Calu3 (cell line): Measurements from ENCODE around the gene B4GALT2. TPM values are rescaled to one million over a fixed set of nuclear protein-coding genes. Genes with fewer than 3 reads are reported as not detected.

ENCODE experiments used
- BruUV-seq: library from RNA; stranded (reverse); fragments of 400-500 nt; replicated peaks from 2 replicates; lab custom pipeline; 2021; lab: Mats Ljungman, UMichigan
- CTCF ChIA-PET: fragments of 300-600 bp; sonication (Branson Sonifier 250); formaldehyde crosslinking; loops from one replicate; lab custom pipeline; 2022; ENCODE audit warnings: antibody characterized with exemption; lab: Charles Lee
- DNase-seq: peaks from one replicate; pipeline ENCODE4 v3.0.0; 2022
- H3K27ac Mint-ChIP-seq: one replicate; pipeline ENCODE4 v1.8.0; 2022; ENCODE audit warnings: mixed read lengths; ENCODE audit not compliant: unreplicated experiment
- H3K27me3 Mint-ChIP-seq: one replicate; pipeline ENCODE4 v1.8.0; 2022; ENCODE audit warnings: mixed read lengths; ENCODE audit not compliant: unreplicated experiment
- H3K36me3 Mint-ChIP-seq: one replicate; pipeline ENCODE4 v1.8.0; 2022; ENCODE audit warnings: mild to moderate bottlenecking, moderate library complexity, mixed read lengths; ENCODE audit not compliant: insufficient read depth, unreplicated experiment
- H3K4me1 Mint-ChIP-seq: one replicate; pipeline ENCODE4 v1.8.0; 2022; ENCODE audit warnings: mild to moderate bottlenecking, low read depth, mixed read lengths; ENCODE audit not compliant: unreplicated experiment
- H3K4me3 Mint-ChIP-seq: one replicate; pipeline ENCODE4 v1.8.0; 2022; ENCODE audit warnings: mild to moderate bottlenecking, low read depth, moderate library complexity, mixed read lengths; ENCODE audit not compliant: unreplicated experiment
- H3K9me3 Mint-ChIP-seq: one replicate; pipeline ENCODE4 v1.8.0; 2022; ENCODE audit warnings: low read depth, mixed read lengths; ENCODE audit not compliant: unreplicated experiment
- intact Hi-C: fragments of 100-400 bp; cut with micrococcal nuclease; formaldehyde crosslinking; loops from one replicate; pipeline ENCODE4 v1.10.0; 2022; ENCODE audit not compliant: unreplicated experiment
- total RNA-seq: library from RNA; stranded (reverse); gene quantifications from 2 replicates; pipeline ENCODE4 v1.2.3, GENCODE V29; 2022
- TF ChIP-seq, protein P1 (sequence below): fragments of 200-600 bp; IDR thresholded peaks from one replicate; pipeline ENCODE4 v1.8.0; 2022; ENCODE audit warnings: antibody characterized with exemption; ENCODE audit not compliant: unreplicated experiment

B4GALT2 gene
- total RNA-seq, 1 experiment from 2014 or later, result 50.9 TPM

DNA sequence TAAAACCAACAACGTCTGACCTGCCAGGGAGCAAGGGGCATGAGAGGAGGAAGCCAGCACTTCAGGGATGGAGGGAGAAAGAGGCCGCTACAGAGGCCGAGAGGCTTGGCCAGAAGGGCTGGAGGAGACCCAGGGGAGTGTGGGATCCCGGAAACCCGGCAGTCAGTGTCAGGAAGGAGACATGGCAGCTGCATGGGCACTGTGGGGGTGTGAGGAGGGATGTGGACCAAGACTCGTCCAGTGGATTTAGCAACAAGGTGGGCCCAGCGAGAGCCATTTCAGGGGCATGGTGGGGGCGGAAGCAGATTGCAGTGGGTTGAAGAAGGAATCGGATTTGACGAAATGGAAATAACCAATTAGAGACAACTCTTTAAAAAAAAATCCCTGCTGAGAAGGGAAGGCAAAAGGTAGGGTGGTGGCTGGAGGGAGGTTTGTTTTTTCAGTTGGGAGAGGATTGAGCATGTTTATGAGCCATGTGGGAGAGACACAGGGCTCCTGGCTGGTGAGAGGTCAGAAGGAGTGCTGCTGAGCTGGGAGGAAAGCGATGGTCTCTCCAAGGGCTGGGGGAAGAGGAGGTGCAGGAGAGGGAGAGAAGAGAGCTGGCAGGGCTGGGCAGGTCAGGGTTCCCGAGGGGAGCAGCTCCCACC, 4.4 kb downstream of the B4GALT2 start:
- Mint-ChIP-seq H3K27ac (no peak overlapping the region), H3K27me3 (no peaks in the 10 kb centered on the region), H3K9me3 (no peaks in the 10 kb centered on the region), H3K4me3 (no peak overlapping the region), H3K36me3 (peaks cover 24% of the 10 kb centered on the region), H3K4me1 (peaks cover 51% of the 10 kb centered on the region)
- BruUV-seq, result no TSS peak
- no peak for DNase-seq
- CTCF ChIA-PET, result no interaction called here
- TF ChIP-seq, protein P1, sequence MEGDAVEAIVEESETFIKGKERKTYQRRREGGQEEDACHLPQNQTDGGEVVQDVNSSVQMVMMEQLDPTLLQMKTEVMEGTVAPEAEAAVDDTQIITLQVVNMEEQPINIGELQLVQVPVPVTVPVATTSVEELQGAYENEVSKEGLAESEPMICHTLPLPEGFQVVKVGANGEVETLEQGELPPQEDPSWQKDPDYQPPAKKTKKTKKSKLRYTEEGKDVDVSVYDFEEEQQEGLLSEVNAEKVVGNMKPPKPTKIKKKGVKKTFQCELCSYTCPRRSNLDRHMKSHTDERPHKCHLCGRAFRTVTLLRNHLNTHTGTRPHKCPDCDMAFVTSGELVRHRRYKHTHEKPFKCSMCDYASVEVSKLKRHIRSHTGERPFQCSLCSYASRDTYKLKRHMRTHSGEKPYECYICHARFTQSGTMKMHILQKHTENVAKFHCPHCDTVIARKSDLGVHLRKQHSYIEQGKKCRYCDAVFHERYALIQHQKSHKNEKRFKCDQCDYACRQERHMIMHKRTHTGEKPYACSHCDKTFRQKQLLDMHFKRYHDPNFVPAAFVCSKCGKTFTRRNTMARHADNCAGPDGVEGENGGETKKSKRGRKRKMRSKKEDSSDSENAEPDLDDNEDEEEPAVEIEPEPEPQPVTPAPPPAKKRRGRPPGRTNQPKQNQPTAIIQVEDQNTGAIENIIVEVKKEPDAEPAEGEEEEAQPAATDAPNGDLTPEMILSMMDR, result no peak
- intact Hi-C loops, result no loop called here

DNA sequence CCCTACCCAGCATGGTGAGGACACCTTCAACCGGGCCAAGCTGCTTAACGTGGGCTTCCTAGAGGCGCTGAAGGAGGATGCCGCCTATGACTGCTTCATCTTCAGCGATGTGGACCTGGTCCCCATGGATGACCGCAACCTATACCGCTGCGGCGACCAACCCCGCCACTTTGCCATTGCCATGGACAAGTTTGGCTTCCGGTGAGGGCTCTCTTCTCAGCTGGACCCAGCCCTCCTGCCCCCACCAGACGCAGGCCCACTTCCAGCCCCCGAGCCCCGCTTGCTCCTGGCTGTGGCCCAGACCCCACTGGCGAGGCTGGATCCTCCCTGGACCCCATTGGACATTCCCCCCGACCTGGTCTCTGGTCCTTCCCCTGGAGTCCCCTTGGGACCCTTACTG, 5.8 kb downstream of the B4GALT2 start:
- CTCF ChIA-PET, result no interaction called here
- no peaks in the 10 kb centered on the region for H3K27me3 Mint-ChIP-seq
- no peak for DNase-seq
- no peaks in the 10 kb centered on the region for H3K9me3 Mint-ChIP-seq
- peaks cover 15% of the 10 kb centered on the region for H3K36me3 Mint-ChIP-seq
- intact Hi-C loops, result no loop called here
- no peak overlapping the region for H3K27ac Mint-ChIP-seq
- TF ChIP-seq, protein P1, result no peak
- H3K4me3 Mint-ChIP-seq, result no peak overlapping the region
- H3K4me1 Mint-ChIP-seq, result peaks cover 47% of the 10 kb centered on the region
- no TSS peak for BruUV-seq

DNA sequence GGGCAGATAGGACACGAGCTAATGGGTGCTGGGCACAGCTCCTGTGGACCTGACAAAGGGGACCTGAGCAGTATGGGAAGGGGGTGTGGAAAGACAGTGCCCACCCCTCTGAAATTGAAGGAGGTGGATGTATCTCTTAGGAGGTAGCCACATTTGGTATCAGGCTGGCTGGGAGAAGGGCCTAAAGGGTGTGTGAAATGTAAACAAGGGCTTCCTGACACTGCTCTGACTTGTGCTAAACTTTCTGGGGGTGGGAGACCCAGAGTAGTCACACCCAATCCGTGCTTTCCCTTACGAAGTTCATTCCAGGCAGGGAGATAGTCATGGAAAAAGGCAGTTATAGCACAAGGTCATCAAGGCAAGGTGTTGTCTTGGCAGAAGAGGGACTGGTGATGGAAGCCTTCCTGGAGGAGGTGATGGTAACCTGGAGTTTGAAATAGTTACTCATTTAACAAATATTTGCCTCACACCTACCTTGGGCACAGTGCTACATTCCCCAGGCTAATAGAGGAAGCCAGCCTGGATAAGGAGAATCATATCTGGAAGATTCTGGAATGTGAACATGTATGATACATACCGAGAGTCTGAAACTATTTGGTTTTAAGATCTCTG, 7.1 kb downstream of the B4GALT2 start:
- H3K4me3 Mint-ChIP-seq, result no peak overlapping the region
- H3K9me3 Mint-ChIP-seq, result no peaks in the 10 kb centered on the region
- no peaks in the 10 kb centered on the region for H3K27me3 Mint-ChIP-seq
- no peak for DNase-seq
- CTCF ChIA-PET, result interaction anchor here (0.6 to 1.0 kb wide), 2 partner anchors 17 to 20 kb away, joined by 4 to 6 read pairs; no protein-coding TSS in a partner anchor
- intact Hi-C loops, result no loop called here
- H3K27ac Mint-ChIP-seq, result no peak overlapping the region
- TF ChIP-seq, protein P1, result no peak
- no TSS peak for BruUV-seq
- peaks cover 15% of the 10 kb centered on the region for H3K36me3 Mint-ChIP-seq
- peaks cover 38% of the 10 kb centered on the region for H3K4me1 Mint-ChIP-seq

DNA sequence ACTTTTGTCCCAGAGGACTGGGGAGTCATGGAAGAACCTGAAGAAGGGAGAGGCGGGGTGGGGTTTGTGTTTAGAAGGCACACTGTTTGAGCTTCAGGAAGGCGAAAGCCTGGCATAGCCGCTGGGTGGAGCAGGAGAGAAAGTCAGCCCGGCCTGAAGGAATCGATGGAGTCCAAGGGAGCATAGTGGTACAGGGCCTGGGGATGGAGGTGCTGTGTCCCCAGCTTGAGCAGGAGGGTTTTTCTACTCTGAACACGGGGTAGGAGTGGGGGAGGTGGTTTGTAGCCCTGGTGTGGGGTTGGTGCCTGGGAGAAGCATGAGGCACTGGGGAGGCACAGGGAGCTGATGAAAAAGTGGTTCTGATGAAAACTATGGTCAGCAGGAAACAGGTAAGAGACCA, 7.7 kb downstream of the B4GALT2 start:
- CTCF ChIA-PET, result interaction anchor here (0.6 to 1.0 kb wide), 3 partner anchors 20 to 224 kb away, joined by 3 to 6 read pairs (median 3); no protein-coding TSS in a partner anchor
- no peaks in the 10 kb centered on the region for H3K27me3 Mint-ChIP-seq
- no TSS peak for BruUV-seq
- TF ChIP-seq, protein P1, result no peak
- H3K4me1 Mint-ChIP-seq, result peaks cover 38% of the 10 kb centered on the region
- H3K4me3 Mint-ChIP-seq, result no peak overlapping the region
- H3K36me3 Mint-ChIP-seq, result peaks cover 22% of the 10 kb centered on the region
- H3K9me3 Mint-ChIP-seq, result no peaks in the 10 kb centered on the region
- DNase-seq, result peak; percentile 25
- no peak overlapping the region for H3K27ac Mint-ChIP-seq
- intact Hi-C loops, result no loop called here
